ENCODE measurements around the gene NHLRC3.

- TF ChIP-seq POLR2A (IDR thresholded peaks at IDR 0.05): no peak
- TF ChIP-seq, protein P1, sequence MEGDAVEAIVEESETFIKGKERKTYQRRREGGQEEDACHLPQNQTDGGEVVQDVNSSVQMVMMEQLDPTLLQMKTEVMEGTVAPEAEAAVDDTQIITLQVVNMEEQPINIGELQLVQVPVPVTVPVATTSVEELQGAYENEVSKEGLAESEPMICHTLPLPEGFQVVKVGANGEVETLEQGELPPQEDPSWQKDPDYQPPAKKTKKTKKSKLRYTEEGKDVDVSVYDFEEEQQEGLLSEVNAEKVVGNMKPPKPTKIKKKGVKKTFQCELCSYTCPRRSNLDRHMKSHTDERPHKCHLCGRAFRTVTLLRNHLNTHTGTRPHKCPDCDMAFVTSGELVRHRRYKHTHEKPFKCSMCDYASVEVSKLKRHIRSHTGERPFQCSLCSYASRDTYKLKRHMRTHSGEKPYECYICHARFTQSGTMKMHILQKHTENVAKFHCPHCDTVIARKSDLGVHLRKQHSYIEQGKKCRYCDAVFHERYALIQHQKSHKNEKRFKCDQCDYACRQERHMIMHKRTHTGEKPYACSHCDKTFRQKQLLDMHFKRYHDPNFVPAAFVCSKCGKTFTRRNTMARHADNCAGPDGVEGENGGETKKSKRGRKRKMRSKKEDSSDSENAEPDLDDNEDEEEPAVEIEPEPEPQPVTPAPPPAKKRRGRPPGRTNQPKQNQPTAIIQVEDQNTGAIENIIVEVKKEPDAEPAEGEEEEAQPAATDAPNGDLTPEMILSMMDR (IDR thresholded peaks at IDR 0.05): no peak
- no peak for TF ChIP-seq EP300 (IDR thresholded peaks at IDR 0.05)
These were observed 34.6 kb downstream of the NHLRC3 start for GRCh38 chr13:39072842-39073241.
